Measurements from ENCODE around the gene ZNF566.

DNA sequence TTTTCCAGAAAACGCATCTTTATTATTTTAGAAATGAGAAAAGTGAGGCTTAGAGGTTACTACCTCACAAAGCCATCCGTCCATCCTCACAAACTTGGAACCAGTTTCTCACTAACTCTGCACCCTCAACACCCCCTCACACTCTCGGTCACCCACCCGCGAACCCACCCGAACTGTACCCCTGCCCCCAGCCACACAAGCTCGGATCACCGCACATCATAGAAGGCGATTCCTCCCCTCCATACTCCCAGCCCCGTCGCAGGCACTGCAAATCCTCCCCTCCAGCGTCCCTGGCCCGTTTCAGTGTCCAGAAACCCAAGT lies 38.5 kb upstream of the ZNF566 start:
- TF ChIP-seq, protein P1, sequence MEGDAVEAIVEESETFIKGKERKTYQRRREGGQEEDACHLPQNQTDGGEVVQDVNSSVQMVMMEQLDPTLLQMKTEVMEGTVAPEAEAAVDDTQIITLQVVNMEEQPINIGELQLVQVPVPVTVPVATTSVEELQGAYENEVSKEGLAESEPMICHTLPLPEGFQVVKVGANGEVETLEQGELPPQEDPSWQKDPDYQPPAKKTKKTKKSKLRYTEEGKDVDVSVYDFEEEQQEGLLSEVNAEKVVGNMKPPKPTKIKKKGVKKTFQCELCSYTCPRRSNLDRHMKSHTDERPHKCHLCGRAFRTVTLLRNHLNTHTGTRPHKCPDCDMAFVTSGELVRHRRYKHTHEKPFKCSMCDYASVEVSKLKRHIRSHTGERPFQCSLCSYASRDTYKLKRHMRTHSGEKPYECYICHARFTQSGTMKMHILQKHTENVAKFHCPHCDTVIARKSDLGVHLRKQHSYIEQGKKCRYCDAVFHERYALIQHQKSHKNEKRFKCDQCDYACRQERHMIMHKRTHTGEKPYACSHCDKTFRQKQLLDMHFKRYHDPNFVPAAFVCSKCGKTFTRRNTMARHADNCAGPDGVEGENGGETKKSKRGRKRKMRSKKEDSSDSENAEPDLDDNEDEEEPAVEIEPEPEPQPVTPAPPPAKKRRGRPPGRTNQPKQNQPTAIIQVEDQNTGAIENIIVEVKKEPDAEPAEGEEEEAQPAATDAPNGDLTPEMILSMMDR (conservative IDR thresholded peaks at IDR 0.05; ENCODE audit: low read depth, low read length) = no peak
- TF ChIP-seq EZH2phosphoT487 (IDR thresholded peaks at IDR 0.05; ENCODE audit: borderline replicate concordance, low read length) = no peak
